ENCODE results near the gene RAB11FIP5. TPM values are rescaled to one million over a fixed set of nuclear protein-coding genes. Genes with fewer than 3 reads are reported as not detected.

RAB11FIP5 gene
- total RNA-seq, 1 experiment from 2014 or later = 20.8 TPM

DNA sequence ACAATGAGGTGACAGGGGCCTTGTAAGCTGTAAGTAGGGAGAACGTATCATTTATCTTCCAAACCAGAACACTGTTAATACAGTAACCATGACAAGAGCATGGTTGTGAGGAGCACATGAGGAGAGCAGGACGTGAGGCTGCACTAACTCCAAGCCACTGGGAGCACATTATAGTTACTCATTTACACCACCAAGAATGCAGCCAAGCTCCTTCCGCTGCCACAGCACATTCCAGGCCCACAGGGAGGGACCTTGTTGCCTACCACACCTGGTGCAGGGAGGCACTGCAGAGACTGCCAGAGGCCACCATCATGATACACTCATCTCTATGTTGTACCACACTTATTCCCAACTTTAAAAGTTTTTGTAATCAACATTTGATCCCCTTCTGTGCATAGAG lies 27.8 kb downstream of the RAB11FIP5 start:
- H3K79me2 ChIP-seq (ENCODE audit: insufficient read depth, low read length) = peaks cover 24% of the 10 kb centered on the region; the same call in 1 of the 2 replicates
- CTCF ChIA-PET = interaction anchor here (0.7 to 3.5 kb wide), 3 partner anchors 9 to 71 kb away, joined by 3 to 33 read pairs (median 3); no protein-coding TSS in a partner anchor
- POLR2A ChIA-PET = no interaction called here
- DNase-seq (ENCODE audit: low read depth, low spot score) (no peak), ATAC-seq (no peak)
- no peaks in the 10 kb centered on the region for H3K9me2 ChIP-seq (ENCODE audit: insufficient read depth)
- H3K9ac ChIP-seq (ENCODE audit: low read length) = no peak overlapping the region
- H3K4me3 ChIP-seq (replicated peaks in 1 of 2; ENCODE audit: low read depth in 1 of 2, low read length in 2 of 2) = no peak overlapping the region
- H3K27me3 ChIP-seq (ENCODE audit: insufficient read depth, low read length) = no peaks in the 10 kb centered on the region
- intact Hi-C loops (cut with micrococcal nuclease) = loop anchor here (1.0 to 5.0 kb wide), 4 partner anchors 71 to 127 kb away; no protein-coding TSS in a partner anchor
- no peak overlapping the region for H2AFZ ChIP-seq (ENCODE audit: low read depth, low read length, poor library complexity, severe bottlenecking)
- H3K4me1 ChIP-seq (ENCODE audit: control insufficient read depth in 1 of 2, insufficient read depth in 2 of 2, low read length in 2 of 2) = peaks cover 0 to 7% of the 10 kb centered on the region in 2 experiments; a peak in 2 of 4 replicates
- no peak overlapping the region for H3K27ac ChIP-seq (ENCODE audit: low read depth, low read length)
- RAD21 ChIA-PET (ENCODE audit: low non-redundant PET in 1 of 2, low total read pairs in 2 of 2, uncharacterized antibody in 2 of 2, unreplicated experiment in 2 of 2) = interaction anchor here in 1 of 2 experiments (2.9 kb wide), 1 partner anchor 72 kb away, joined by 8 read pairs; no protein-coding TSS in a partner anchor
- TF ChIP-seq ELF1 (IDR thresholded peaks at IDR 0.05; ENCODE audit: borderline replicate concordance, low read depth) = no peak
- TF ChIP-seq, protein P1, sequence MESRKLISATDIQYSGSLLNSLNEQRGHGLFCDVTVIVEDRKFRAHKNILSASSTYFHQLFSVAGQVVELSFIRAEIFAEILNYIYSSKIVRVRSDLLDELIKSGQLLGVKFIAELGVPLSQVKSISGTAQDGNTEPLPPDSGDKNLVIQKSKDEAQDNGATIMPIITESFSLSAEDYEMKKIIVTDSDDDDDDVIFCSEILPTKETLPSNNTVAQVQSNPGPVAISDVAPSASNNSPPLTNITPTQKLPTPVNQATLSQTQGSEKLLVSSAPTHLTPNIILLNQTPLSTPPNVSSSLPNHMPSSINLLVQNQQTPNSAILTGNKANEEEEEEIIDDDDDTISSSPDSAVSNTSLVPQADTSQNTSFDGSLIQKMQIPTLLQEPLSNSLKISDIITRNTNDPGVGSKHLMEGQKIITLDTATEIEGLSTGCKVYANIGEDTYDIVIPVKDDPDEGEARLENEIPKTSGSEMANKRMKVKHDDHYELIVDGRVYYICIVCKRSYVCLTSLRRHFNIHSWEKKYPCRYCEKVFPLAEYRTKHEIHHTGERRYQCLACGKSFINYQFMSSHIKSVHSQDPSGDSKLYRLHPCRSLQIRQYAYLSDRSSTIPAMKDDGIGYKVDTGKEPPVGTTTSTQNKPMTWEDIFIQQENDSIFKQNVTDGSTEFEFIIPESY (IDR thresholded peaks at IDR 0.05; ENCODE audit: extremely low read depth, insufficient replicate concordance, low read length) = no peak
- TF ChIP-seq ZFX (IDR thresholded peaks at IDR 0.05) = no peak
- TF ChIP-seq, protein P2, sequence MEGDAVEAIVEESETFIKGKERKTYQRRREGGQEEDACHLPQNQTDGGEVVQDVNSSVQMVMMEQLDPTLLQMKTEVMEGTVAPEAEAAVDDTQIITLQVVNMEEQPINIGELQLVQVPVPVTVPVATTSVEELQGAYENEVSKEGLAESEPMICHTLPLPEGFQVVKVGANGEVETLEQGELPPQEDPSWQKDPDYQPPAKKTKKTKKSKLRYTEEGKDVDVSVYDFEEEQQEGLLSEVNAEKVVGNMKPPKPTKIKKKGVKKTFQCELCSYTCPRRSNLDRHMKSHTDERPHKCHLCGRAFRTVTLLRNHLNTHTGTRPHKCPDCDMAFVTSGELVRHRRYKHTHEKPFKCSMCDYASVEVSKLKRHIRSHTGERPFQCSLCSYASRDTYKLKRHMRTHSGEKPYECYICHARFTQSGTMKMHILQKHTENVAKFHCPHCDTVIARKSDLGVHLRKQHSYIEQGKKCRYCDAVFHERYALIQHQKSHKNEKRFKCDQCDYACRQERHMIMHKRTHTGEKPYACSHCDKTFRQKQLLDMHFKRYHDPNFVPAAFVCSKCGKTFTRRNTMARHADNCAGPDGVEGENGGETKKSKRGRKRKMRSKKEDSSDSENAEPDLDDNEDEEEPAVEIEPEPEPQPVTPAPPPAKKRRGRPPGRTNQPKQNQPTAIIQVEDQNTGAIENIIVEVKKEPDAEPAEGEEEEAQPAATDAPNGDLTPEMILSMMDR (IDR thresholded peaks at IDR 0.05 in 2 of 3, conservative IDR thresholded peaks at IDR 0.05 in 1 of 3; ENCODE audit: borderline replicate concordance in 1 of 3, insufficient read depth in 1 of 3, low read depth in 2 of 3, low read length in 2 of 3) = no peak
- no peak for TF ChIP-seq RAD21 (IDR thresholded peaks at IDR 0.05; ENCODE audit: low read depth)
- no peak for TF ChIP-seq EGR1 (IDR thresholded peaks at IDR 0.05; ENCODE audit: low read depth)
- TF ChIP-seq, protein P3, sequence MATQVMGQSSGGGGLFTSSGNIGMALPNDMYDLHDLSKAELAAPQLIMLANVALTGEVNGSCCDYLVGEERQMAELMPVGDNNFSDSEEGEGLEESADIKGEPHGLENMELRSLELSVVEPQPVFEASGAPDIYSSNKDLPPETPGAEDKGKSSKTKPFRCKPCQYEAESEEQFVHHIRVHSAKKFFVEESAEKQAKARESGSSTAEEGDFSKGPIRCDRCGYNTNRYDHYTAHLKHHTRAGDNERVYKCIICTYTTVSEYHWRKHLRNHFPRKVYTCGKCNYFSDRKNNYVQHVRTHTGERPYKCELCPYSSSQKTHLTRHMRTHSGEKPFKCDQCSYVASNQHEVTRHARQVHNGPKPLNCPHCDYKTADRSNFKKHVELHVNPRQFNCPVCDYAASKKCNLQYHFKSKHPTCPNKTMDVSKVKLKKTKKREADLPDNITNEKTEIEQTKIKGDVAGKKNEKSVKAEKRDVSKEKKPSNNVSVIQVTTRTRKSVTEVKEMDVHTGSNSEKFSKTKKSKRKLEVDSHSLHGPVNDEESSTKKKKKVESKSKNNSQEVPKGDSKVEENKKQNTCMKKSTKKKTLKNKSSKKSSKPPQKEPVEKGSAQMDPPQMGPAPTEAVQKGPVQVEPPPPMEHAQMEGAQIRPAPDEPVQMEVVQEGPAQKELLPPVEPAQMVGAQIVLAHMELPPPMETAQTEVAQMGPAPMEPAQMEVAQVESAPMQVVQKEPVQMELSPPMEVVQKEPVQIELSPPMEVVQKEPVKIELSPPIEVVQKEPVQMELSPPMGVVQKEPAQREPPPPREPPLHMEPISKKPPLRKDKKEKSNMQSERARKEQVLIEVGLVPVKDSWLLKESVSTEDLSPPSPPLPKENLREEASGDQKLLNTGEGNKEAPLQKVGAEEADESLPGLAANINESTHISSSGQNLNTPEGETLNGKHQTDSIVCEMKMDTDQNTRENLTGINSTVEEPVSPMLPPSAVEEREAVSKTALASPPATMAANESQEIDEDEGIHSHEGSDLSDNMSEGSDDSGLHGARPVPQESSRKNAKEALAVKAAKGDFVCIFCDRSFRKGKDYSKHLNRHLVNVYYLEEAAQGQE (IDR thresholded peaks at IDR 0.05; ENCODE audit: low read depth) = no peak
- TF ChIP-seq, protein P4, sequence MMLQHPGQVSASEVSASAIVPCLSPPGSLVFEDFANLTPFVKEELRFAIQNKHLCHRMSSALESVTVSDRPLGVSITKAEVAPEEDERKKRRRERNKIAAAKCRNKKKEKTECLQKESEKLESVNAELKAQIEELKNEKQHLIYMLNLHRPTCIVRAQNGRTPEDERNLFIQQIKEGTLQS (IDR thresholded peaks at IDR 0.05) = no peak
- no peak overlapping the region for H3K4me2 ChIP-seq (ENCODE audit: low read length)
- BruUV-seq (replicated peaks) = no TSS peak
- no peaks in the 10 kb centered on the region for H4K20me1 ChIP-seq (ENCODE audit: insufficient read depth)
- H3K9me3 ChIP-seq (ENCODE audit: control insufficient read depth in 1 of 2, insufficient read depth in 1 of 2, low read depth in 1 of 2, low read length in 2 of 2) = no peaks in the 10 kb centered on the region
- peaks cover 0 to 10% of the 10 kb centered on the region in 2 experiments; a peak in 2 of 4 replicates for H3K36me3 ChIP-seq (ENCODE audit: control insufficient read depth in 1 of 2, insufficient read depth in 2 of 2, low read length in 2 of 2)

All from HCT116 (cell line).